ENCODE data around the gene RGS9BP. TPM values are rescaled to one million over a fixed set of nuclear protein-coding genes. Genes with fewer than 3 reads are reported as not detected.

Gene RGS9BP
- total and polyA plus RNA-seq, 2 of the 13 experiments (the other 11 are each of a cell fraction or from before 2014, with no cell fraction given), result 0.01 TPM; not detected in 1

DNA sequence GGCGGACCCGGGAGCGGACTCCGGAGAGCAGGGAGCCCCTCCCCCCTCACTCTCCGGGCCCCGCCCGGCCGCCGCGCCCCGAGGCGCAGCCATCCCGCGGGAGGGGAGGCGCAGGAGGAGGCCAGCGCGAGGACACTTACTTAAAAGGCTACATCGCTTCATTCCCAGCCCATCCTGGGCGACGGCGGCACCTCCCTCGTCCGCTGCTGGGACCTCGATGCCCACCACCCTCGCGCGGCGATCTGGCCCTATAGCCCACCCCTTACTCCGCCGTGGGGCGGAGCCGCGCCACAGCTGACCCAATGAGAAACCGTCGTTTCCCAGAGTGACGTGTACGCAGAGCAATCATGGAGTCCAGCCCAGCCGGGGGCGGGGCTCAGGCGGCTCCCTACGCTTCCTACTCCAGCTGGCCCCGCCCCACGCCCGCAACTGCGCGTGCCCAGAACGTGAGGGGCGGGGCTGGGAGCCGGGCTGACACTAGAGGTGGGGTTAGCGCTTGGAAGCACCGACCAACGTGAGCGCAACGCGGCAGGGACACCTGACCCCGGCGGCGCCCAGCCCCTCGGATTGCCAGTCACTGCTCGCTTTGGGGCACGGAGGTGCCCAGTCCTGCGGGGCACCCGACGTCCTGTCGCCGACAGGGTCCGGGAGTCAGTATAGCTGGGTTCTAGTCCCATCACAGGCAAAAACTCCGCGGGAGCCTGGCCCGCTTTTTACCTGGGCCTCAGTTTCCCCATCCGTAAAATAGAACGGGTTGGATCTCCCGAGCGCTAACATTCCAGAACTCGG lies 523 bp upstream of the RGS9BP start, which contains the start of gene ANKRD27 (continued):
- TF ChIP-seq, protein P1, sequence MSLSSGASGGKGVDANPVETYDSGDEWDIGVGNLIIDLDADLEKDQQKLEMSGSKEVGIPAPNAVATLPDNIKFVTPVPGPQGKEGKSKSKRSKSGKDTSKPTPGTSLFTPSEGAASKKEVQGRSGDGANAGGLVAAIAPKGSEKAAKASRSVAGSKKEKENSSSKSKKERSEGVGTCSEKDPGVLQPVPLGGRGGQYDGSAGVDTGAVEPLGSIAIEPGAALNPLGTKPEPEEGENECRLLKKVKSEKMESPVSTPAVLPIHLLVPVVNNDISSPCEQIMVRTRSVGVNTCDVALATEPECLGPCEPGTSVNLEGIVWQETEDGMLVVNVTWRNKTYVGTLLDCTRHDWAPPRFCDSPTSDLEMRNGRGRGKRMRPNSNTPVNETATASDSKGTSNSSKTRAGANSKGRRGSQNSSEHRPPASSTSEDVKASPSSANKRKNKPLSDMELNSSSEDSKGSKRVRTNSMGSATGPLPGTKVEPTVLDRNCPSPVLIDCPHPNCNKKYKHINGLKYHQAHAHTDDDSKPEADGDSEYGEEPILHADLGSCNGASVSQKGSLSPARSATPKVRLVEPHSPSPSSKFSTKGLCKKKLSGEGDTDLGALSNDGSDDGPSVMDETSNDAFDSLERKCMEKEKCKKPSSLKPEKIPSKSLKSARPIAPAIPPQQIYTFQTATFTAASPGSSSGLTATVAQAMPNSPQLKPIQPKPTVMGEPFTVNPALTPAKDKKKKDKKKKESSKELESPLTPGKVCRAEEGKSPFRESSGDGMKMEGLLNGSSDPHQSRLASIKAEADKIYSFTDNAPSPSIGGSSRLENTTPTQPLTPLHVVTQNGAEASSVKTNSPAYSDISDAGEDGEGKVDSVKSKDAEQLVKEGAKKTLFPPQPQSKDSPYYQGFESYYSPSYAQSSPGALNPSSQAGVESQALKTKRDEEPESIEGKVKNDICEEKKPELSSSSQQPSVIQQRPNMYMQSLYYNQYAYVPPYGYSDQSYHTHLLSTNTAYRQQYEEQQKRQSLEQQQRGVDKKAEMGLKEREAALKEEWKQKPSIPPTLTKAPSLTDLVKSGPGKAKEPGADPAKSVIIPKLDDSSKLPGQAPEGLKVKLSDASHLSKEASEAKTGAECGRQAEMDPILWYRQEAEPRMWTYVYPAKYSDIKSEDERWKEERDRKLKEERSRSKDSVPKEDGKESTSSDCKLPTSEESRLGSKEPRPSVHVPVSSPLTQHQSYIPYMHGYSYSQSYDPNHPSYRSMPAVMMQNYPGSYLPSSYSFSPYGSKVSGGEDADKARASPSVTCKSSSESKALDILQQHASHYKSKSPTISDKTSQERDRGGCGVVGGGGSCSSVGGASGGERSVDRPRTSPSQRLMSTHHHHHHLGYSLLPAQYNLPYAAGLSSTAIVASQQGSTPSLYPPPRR (CRISPR knock-in tag; IDR thresholded peaks at IDR 0.05; ENCODE audit: borderline replicate concordance), result no peak
- no peak for TF ChIP-seq SYNCRIP (IDR thresholded peaks at IDR 0.05; ENCODE audit: insufficient read depth, low read depth, low read length)
- TF ChIP-seq, protein P2, sequence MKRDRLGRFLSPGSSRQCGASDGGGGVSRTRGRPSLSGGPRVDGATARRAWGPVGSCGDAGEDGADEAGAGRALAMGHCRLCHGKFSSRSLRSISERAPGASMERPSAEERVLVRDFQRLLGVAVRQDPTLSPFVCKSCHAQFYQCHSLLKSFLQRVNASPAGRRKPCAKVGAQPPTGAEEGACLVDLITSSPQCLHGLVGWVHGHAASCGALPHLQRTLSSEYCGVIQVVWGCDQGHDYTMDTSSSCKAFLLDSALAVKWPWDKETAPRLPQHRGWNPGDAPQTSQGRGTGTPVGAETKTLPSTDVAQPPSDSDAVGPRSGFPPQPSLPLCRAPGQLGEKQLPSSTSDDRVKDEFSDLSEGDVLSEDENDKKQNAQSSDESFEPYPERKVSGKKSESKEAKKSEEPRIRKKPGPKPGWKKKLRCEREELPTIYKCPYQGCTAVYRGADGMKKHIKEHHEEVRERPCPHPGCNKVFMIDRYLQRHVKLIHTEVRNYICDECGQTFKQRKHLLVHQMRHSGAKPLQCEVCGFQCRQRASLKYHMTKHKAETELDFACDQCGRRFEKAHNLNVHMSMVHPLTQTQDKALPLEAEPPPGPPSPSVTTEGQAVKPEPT (CRISPR knock-in tag; IDR thresholded peaks at IDR 0.05; ENCODE audit: low read depth), result no peak; the same call in 1 of the 2 replicates
- TF ChIP-seq ZNF263 (CRISPR knock-in tag; IDR thresholded peaks at IDR 0.05), result no peak
- no peak; the same call in 1 of the 2 replicates for TF ChIP-seq ZNF782 (CRISPR knock-in tag; IDR thresholded peaks at IDR 0.05; ENCODE audit: borderline replicate concordance)
- TF ChIP-seq, protein P3, sequence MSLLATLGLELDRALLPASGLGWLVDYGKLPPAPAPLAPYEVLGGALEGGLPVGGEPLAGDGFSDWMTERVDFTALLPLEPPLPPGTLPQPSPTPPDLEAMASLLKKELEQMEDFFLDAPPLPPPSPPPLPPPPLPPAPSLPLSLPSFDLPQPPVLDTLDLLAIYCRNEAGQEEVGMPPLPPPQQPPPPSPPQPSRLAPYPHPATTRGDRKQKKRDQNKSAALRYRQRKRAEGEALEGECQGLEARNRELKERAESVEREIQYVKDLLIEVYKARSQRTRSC (CRISPR knock-in tag; IDR thresholded peaks at IDR 0.05; ENCODE audit: low read depth), result no peak
- TF ChIP-seq, protein P4, sequence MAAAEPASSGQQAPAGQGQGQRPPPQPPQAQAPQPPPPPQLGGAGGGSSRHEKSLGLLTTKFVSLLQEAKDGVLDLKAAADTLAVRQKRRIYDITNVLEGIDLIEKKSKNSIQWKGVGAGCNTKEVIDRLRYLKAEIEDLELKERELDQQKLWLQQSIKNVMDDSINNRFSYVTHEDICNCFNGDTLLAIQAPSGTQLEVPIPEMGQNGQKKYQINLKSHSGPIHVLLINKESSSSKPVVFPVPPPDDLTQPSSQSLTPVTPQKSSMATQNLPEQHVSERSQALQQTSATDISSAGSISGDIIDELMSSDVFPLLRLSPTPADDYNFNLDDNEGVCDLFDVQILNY (CRISPR knock-in tag; conservative IDR thresholded peaks at IDR 0.05), result no peak
- TF ChIP-seq MTA1 (CRISPR knock-in tag; IDR thresholded peaks at IDR 0.05; ENCODE audit: borderline replicate concordance), result no peak
- TF ChIP-seq RBFOX2 (IDR thresholded peaks at IDR 0.05; ENCODE audit: low read depth, low read length), result peak; percentile 83
- no peak; the same call in 1 of the 2 replicates for TF ChIP-seq MYC (CRISPR knock-in tag; IDR thresholded peaks at IDR 0.05; ENCODE audit: borderline replicate concordance)
- TF ChIP-seq ZNF224 (CRISPR knock-in tag; IDR thresholded peaks at IDR 0.05), result 0 out of 2 replicates have a peak, but pooled peaks have one; percentile 27
- TF ChIP-seq ZNF230 (CRISPR knock-in tag; IDR thresholded peaks at IDR 0.05), result peak; percentile 27; the same call in 1 of the 2 replicates
- TF ChIP-seq EZH2 (conservative IDR thresholded peaks at IDR 0.05; ENCODE audit: low read depth, low read length), result no peak
- TF ChIP-seq, protein P5, sequence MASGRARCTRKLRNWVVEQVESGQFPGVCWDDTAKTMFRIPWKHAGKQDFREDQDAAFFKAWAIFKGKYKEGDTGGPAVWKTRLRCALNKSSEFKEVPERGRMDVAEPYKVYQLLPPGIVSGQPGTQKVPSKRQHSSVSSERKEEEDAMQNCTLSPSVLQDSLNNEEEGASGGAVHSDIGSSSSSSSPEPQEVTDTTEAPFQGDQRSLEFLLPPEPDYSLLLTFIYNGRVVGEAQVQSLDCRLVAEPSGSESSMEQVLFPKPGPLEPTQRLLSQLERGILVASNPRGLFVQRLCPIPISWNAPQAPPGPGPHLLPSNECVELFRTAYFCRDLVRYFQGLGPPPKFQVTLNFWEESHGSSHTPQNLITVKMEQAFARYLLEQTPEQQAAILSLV (CRISPR knock-in tag; IDR thresholded peaks at IDR 0.05; ENCODE audit: borderline replicate concordance), result 0 out of 2 replicates have a peak, but pooled peaks have one; percentile 21
- no peak for TF ChIP-seq ZNF337 (CRISPR knock-in tag; IDR thresholded peaks at IDR 0.05; ENCODE audit: borderline replicate concordance, low read depth)
- no peak for TF ChIP-seq MTF2 (CRISPR knock-in tag; IDR thresholded peaks at IDR 0.05; ENCODE audit: borderline replicate concordance)
- peak; percentile 27; the same call in 1 of the 2 replicates for TF ChIP-seq ERF (CRISPR knock-in tag; IDR thresholded peaks at IDR 0.05)
- TF ChIP-seq ZNF33A (CRISPR knock-in tag; IDR thresholded peaks at IDR 0.05; ENCODE audit: borderline replicate concordance), result no peak
- no peak for TF ChIP-seq ATM (IDR thresholded peaks at IDR 0.05; ENCODE audit: borderline replicate concordance)

Data from HepG2 (cell line).